Measurements from ENCODE around the gene ASB18.

ASB18 gene

GRCh38 chr2:236205867-236206645, 58.1 kb downstream of the ASB18 start:
- DNase-seq = no peak

- no peak for DNase-seq
Measured at GRCh38 chr2:236204953-236205352, 59.3 kb downstream of the ASB18 start.

- no peak for DNase-seq
Measured at GRCh38 chr2:236200378-236200777, 63.8 kb downstream of the ASB18 start.

GRCh38 chr2:236196366-236196765, 67.8 kb downstream of the ASB18 start:
- no peak for DNase-seq

GRCh38 chr2:236195726-236196125, 68.5 kb downstream of the ASB18 start:
- no peak for DNase-seq

GRCh38 chr2:236194786-236195185, 69.4 kb downstream of the ASB18 start:
- DNase-seq = no peak

GRCh38 chr2:236193026-236193425, 71.2 kb downstream of the ASB18 start:
- no peak for DNase-seq

- no peak for DNase-seq
Measured at GRCh38 chr2:236190674-236191073, 73.5 kb downstream of the ASB18 start.

GRCh38 chr2:236184701-236185100, 79.5 kb downstream of the ASB18 start:
- DNase-seq = no peak

GRCh38 chr2:236180831-236181453, 83.3 kb downstream of the ASB18 start:
- peak; percentile 59 for DNase-seq

GRCh38 chr2:236180076-236180816, 84.0 kb downstream of the ASB18 start:
- DNase-seq = peak; percentile 81

GRCh38 chr2:236179236-236180075, 84.8 kb downstream of the ASB18 start:
- no peak for DNase-seq

- DNase-seq = no peak
Measured at GRCh38 chr2:236178890-236179235, 85.3 kb downstream of the ASB18 start.

GRCh38 chr2:236177967-236178889, 86.0 kb downstream of the ASB18 start:
- peak; percentile 52 for DNase-seq

- peak; percentile 54 for DNase-seq
Measured at GRCh38 chr2:236177604-236177966, 86.6 kb downstream of the ASB18 start.

GRCh38 chr2:236176951-236177350, 87.3 kb downstream of the ASB18 start:
- no peak for DNase-seq

- DNase-seq = peak; percentile 22
Measured at GRCh38 chr2:236176417-236176816, 87.8 kb downstream of the ASB18 start.

- no peak for DNase-seq
Measured at GRCh38 chr2:236175548-236176150, 88.6 kb downstream of the ASB18 start.

- DNase-seq = no peak
Measured at GRCh38 chr2:236173729-236174607, 90.2 kb downstream of the ASB18 start.

GRCh38 chr2:236173036-236173728, 91.0 kb downstream of the ASB18 start:
- DNase-seq = no peak

All from fibroblast of skin of right quadriceps (primary cell).